Upper lobe of right lung (tissue), 1 donor: ENCODE data around the gene ZNF438. TPM values are rescaled to one million over a fixed set of nuclear protein-coding genes. Genes with fewer than 3 reads are reported as not detected.
"Not testable (repeated sequence)": the region's sequence is repeated elsewhere in the genome, so short reads cannot be mapped to it uniquely, and the experiment has no call there.

Source experiments
- ATAC-seq: fragments of 200-7000 bp; cut with Tn5 transposase; one replicate; pipeline ENCODE4 v1.9.1; 2020; ENCODE audit warnings: mild to moderate bottlenecking, moderate library complexity
- DNase-seq: peaks from one replicate; pipeline ENCODE4 v3.0.0-alpha.2; 2020
- H3K27ac ChIP-seq: fragments of 200-600 bp; one replicate; pipeline ENCODE4 v1.8.0; 2022
- H3K27me3 ChIP-seq: fragments of 200-600 bp; one replicate; pipeline ENCODE4 v1.8.0; 2022; ENCODE audit warnings: mild to moderate bottlenecking
- H3K36me3 ChIP-seq: fragments of 200-600 bp; one replicate; pipeline ENCODE4 v1.8.0; 2022
- H3K4me1 ChIP-seq: fragments of 200-600 bp; one replicate; pipeline ENCODE4 v1.8.0; 2022
- H3K4me3 ChIP-seq: fragments of 200-600 bp; one replicate; pipeline ENCODE4 v1.8.0; 2022; ENCODE audit warnings: mild to moderate bottlenecking
- H3K9me3 ChIP-seq: fragments of 200-600 bp; one replicate; pipeline ENCODE4 v1.8.0; 2022
- CTCF ChIP-seq: fragments of 200-600 bp; IDR thresholded peaks from one replicate; pipeline ENCODE4 v1.8.0; 2022; ENCODE audit warnings: antibody characterized with exemption
- intact Hi-C: fragments of 100-400 bp; cut with DNase I; formaldehyde crosslinking; loops from one replicate; pipeline ENCODE4 v1.11.0; 2022
- total RNA-seq: library from RNA; stranded (reverse); fragmentation: NEBNext Ultra II Directional; extraction: Animal tissue kit (Norgen Biotek cat#: 25700); gene quantifications from one replicate; pipeline ENCODE4 v1.2.1, GENCODE V29; 2021
- donor health status: DM: no; HTN: yes; CAD: no; lungs with severe emphysema.

The ZNF438 gene
- total RNA-seq, 1 donor from 2014 or later, result 14.4 TPM

GRCh38 chr10:30903397-30904138 is 128.1 kb downstream of the ZNF438 start:
- intact Hi-C loops, result no loop called here
- Histone ChIP-seq H3K36me3 (peaks cover 21% of the 10 kb centered on the region), H3K4me3 (no peak overlapping the region), H3K4me1 (no peaks in the 10 kb centered on the region), H3K27me3 (no peaks in the 10 kb centered on the region), H3K27ac (no peak overlapping the region), H3K9me3 (no peaks in the 10 kb centered on the region)
- ATAC-seq (no peak), DNase-seq (no peak)
- TF ChIP-seq CTCF, result no peak

DNA sequence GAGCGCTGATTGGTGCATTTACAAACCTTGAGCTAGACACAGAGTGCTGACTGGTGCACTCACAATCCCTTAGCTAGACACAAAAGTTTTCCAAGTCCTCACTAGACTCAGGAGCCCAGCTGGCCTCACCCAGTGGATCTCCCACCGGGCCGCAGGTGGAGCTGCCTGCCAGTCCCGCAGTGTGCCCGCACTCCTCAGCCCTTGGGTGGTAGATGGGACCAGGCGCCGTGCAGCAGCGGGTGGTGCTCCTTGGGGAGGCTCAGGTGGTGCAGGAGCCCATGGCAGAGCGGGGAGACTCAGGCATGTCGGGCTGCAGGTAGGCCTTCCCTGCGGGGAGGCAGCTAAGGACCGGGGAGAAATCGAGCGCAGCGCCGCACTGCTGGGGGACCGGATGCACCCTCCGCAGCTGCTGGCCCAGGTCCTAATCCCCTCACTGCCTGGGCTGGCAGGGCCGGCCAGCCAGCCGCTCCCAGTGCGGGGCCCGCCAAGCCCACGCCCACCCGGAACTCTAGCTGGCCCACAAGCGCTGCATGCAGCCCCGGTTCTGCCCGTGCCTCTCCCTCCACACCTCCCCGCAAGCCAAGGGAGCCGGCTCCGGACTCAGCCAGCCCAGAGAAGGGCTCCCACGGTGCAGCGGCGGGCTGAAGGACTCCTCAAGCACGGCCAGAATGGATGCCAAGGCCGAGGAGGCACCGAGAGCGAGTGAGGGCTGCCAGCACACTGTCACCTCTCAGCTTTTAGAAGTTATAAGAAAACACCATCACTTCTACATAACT is 128.9 kb downstream of the ZNF438 start:
- intact Hi-C loops, result no loop called here
- no peaks in the 10 kb centered on the region for H3K27me3 ChIP-seq
- H3K36me3 ChIP-seq, result peaks cover 21% of the 10 kb centered on the region
- H3K9me3 ChIP-seq, result no peaks in the 10 kb centered on the region
- no peak overlapping the region for H3K27ac ChIP-seq
- ATAC-seq (no peak), DNase-seq (no peak)
- no peaks in the 10 kb centered on the region for H3K4me1 ChIP-seq
- no peak for TF ChIP-seq CTCF
- H3K4me3 ChIP-seq, result no peak overlapping the region

DNA sequence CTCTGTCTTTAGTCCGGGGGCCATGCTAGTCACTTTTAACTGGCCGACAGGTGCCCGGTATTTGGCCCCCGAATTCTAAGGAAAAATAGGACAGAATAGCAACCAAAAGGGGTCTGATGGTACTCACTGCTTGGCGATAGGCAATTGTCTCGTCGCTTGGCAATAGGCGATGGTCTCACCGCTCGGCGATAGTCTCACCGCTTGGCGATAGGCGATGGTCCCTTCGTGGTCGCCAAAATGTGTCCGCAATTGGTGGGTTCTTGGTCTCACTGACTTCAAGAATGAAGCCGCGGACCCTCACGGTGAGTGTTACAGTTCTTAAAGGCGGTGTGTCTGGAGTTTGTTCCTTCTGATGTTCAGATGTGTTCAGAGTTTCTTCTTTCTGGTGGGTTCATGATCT is 130.2 kb downstream of the ZNF438 start:
- H3K36me3 ChIP-seq, result peaks cover 14% of the 10 kb centered on the region
- H3K4me1 ChIP-seq, H3K27me3 ChIP-seq, H3K9me3 ChIP-seq, H3K4me3 ChIP-seq, H3K27ac ChIP-seq, intact Hi-C loops, DNase-seq, ATAC-seq: not testable (repeated sequence)

DNA sequence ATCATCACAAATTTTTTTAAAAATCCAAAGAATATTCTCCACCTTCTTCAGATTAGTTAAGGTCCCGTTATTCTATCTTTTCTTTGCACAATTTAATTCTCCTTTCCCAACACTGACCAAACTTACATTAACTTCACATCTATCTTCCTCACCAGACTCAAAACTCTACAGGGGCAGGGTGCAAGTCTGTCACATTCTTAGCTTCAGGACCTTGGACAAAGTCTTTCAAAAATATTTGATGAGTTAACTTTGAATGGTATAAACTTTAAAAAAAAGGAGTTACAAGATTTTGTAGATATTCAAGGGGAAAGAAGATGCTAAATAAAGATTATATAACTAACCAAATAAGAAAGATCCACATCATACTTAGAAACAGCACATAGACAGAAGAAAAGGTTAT is 132.7 kb downstream of the ZNF438 start:
- H3K36me3 ChIP-seq, result peaks cover 11% of the 10 kb centered on the region
- ATAC-seq, result no peak

GRCh38 chr10:30897547-30897946 is 134.1 kb downstream of the ZNF438 start:
- Histone ChIP-seq H3K4me3 (no peak overlapping the region), H3K27ac (no peak overlapping the region), H3K27me3 (no peaks in the 10 kb centered on the region), H3K4me1 (no peaks in the 10 kb centered on the region), H3K36me3 (peaks cover 11% of the 10 kb centered on the region), H3K9me3 (no peaks in the 10 kb centered on the region)
- intact Hi-C loops, result no loop called here
- DNase-seq, result no peak
- ATAC-seq, result no peak
- no peak for TF ChIP-seq CTCF

More for the DNA sequence above, 132.7 kb downstream of the ZNF438 start:
- Histone ChIP-seq H3K27ac (no peak overlapping the region), H3K9me3 (no peaks in the 10 kb centered on the region), H3K27me3 (no peaks in the 10 kb centered on the region), H3K4me1 (no peaks in the 10 kb centered on the region), H3K4me3 (no peak overlapping the region)
- intact Hi-C loops, result no loop called here
- no peak for TF ChIP-seq CTCF
- DNase-seq, result no peak

DNA sequence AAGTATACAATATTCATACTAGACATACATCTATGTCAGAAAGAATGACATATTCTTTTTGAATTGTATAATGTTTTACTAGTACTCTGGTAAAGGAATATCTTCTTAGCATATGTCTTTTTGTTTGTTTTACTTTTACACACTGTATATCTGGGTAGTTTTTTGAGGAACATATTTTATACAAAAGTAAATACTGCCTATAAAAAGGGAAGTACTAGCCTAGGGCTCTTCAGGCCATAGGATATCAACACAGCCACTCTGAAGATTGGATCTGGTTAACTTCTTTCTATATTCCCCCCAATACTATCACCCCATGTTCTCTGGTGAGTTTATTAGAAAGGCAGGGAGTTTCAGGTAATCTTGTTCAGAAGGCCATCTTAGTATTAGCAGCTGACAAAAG is 134.6 kb downstream of the ZNF438 start:
- DNase-seq, result no peak
- no peak for TF ChIP-seq CTCF
- H3K27me3 ChIP-seq, result no peaks in the 10 kb centered on the region
- no peaks in the 10 kb centered on the region for H3K4me1 ChIP-seq
- no peaks in the 10 kb centered on the region for H3K9me3 ChIP-seq
- no peak overlapping the region for H3K27ac ChIP-seq
- ATAC-seq, result no peak
- intact Hi-C loops, result no loop called here
- peaks cover 11% of the 10 kb centered on the region for H3K36me3 ChIP-seq
- H3K4me3 ChIP-seq, result no peak overlapping the region
